Measurements from ENCODE around the gene ADAMTS14.

GRCh38 chr10:70782746-70783680, 110.7 kb downstream of the ADAMTS14 start:
- TF ChIP-seq CTCF (IDR thresholded peaks at IDR 0.05; ENCODE audit: low read length) (no peak), EZH2 (optimal IDR thresholded peaks at IDR 0.05; ENCODE audit: low read depth, low read length) (no peak)
